Glomerular endothelial cell (primary cell): Measurements from ENCODE around the gene PCDHGA8. TPM values are rescaled to one million over a fixed set of nuclear protein-coding genes. Genes with fewer than 3 reads are reported as not detected.
"Not testable (repeated sequence)": the region's sequence is repeated elsewhere in the genome, so short reads cannot be mapped to it uniquely, and the experiment has no call there.

ENCODE experiments used
- DNase-seq: peaks from one replicate; pipeline ENCODE4 v3.0.0-alpha.2; 2011; ENCODE audit warnings: low read depth, low spot score; ENCODE audit errors: extremely low read depth
- total RNA-seq: library from RNA; depleted of rRNA; stranded (reverse); fragments of >200 nt; gene quantifications from 2 replicates; pipeline ENCODE4 v1.2.3, GENCODE V29; 2015

PCDHGA8 gene
- total RNA-seq, 1 donor from 2014 or later = 2.3 TPM

DNA sequence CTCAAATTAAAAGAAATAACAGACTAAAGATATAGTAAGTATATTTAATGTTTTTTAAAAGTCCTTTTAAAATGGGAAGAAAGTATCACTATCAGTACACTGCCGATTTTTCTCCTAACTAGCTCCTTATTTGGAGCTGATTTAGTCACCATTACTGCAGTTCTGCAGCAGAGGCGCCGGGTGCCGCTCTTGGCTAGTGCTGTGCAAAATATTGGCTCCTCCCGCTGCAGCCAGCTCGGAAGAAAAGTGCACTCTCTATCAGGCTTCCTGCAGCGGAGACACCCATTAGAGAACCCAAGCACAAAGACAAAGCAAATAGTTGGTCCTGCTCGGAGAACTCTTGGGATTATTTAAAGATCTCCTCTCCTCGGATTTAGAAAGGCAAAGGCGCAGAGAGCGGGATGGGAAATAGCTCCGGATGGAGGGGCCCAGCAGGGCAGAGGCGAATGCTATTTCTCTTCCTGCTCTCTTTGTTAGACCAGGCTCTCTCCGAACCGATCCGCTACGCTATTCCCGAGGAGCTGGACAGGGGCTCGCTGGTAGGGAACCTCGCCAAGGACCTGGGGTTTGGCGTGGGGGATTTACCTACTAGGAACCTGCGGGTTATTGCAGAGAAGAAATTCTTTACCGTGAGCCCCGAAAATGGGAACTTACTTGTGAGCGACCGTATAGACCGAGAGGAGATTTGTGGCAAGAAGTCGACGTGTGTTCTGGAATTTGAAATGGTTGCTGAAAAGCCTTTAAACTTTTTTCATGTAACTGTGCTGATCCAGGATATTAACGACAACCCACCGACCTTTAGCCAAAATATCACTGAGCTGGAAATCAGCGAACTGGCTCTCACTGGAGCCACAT is 22.2 kb upstream of the PCDHGA8 start, which contains the start of gene PCDHGB3:
Gene PCDHGB3 (plus strand): TSS at position 249 of the 855 bp plus-strand sequence. CDS start 153 bp downstream, at position 402.
- DNase-seq = no peak

- no peak for DNase-seq
Observed at GRCh38 chr5:141371572-141372475, 20.6 kb upstream of the PCDHGA8 start.

DNA sequence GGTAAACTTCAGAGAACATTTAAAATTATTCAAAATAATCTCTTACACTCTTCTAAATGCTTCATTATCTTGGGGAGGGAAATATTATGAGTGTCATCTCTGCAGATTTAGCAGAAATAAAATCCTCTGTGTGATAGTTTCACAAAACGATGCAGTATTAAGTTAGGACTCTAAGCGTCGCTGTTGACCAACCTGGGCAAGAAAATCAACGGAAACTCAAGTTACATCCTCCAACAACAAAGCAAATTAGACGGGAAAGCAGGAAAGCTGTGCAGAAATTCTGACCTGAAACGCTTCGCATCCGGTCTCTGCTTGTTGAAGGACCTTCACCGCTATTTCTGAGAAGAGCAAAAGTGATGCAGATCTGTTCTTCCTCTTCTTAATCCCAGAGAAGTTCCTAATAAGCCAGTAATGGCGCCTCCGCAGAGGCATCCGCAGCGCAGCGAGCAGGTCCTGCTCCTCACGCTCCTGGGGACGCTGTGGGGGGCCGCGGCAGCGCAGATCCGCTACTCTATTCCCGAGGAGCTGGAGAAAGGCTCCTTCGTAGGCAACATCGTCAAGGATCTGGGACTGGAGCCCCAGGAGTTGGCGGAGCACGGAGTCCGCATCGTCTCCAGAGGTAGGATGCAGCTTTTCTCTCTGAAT is 18.6 kb upstream of the PCDHGA8 start, which contains the start of gene PCDHGA6:
Gene PCDHGA6 (plus strand): TSS at position 219 of the 645 bp plus-strand sequence. CDS start 193 bp downstream, at position 412.
- DNase-seq = no peak

DNA sequence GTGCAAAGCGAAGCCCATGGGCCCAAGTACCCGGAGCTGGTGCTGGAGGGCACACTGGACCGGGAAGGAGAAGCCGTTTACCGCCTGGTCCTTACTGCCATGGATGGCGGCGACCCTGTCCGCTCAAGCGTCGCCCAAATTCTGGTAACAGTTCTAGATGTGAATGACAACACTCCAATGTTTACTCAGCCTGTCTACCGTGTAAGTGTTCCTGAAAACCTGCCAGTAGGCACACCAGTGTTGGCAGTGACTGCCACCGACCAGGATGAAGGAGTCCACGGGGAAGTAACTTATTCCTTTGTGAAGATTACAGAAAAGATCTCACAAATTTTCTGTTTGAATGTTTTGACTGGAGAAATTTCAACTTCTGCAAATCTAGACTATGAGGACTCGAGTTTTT is 17.8 kb upstream of the PCDHGA8 start:
- no peak for DNase-seq

DNA sequence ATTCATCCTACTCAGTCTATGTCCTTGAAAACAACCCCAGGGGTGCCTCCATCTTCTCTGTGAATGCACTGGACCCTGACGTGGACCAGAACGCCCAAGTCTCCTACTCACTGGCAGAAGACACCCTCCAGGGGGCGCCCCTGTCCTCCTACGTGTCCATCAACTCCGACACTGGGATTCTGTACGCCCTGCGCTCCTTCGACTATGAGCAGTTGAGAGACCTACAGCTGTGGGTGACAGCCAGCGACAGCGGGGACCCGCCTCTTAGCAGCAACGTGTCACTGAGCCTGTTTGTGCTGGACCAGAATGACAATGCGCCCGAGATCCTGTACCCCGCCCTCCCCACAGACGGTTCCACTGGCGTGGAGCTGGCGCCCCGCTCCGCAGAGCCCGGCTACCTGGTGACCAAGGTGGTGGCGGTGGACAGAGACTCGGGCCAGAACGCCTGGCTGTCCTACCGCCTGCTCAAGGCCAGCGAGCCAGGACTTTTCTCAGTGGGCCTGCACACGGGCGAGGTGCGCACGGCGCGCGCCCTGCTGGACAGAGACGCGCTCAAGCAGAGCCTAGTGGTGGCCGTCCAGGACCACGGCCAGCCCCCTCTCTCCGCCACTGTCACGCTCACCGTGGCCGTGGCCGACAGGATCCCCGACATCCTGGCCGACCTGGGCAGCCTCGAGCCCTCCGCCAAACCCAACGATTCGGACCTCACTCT is 16.8 kb upstream of the PCDHGA8 start:
- not testable (repeated sequence) for DNase-seq

- no peak for DNase-seq
Observed at GRCh38 chr5:141382469-141383294, 9.8 kb upstream of the PCDHGA8 start, which contains the start of gene PCDHGA7. Gene PCDHGA7, plus strand, starts transcription at chr5:141382742. Its CDS starts 158 bp downstream, at chr5:141382900.

GRCh38 chr5:141383345-141383744 is 9.1 kb upstream of the PCDHGA8 start:
- DNase-seq = no peak

DNA sequence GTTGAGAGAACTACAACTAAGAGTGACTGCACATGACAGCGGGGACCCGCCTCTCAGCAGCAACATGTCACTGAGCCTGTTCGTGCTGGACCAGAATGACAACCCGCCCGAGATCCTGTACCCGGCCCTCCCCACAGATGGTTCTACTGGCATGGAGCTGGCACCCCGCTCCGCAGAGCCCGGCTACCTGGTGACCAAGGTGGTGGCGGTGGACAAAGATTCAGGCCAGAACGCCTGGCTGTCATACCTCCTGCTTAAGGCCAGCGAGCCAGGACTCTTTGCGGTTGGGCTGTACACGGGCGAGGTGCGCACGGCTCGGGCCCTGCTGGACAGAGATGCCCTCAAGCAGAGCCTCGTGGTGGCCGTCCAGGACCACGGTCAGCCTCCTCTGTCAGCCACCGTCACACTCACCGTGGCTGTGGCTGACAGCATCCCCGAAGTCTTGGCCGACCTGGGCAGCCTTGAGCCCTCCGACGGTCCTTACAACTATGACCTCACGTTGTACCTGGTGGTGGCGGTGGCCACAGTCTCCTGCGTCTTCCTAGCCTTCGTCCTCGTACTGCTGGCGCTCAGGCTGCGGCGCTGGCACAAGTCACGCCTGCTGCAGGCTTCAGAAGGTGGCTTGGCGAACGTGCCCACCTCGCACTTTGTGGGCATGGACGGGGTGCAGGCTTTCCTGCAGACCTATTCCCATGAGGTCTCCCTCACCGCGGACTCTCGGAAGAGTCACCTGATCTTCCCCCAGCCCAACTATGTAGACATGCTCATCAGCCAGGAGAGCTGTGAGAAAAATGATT is 7.8 kb upstream of the PCDHGA8 start:
- DNase-seq = no peak

GRCh38 chr5:141387557-141388311 is 4.7 kb upstream of the PCDHGA8 start, which contains the start of gene PCDHGB4:
Gene PCDHGB4, plus strand, starts transcription at chr5:141387698. Its CDS starts 187 bp downstream, at chr5:141387885.
- not testable (repeated sequence) for DNase-seq

GRCh38 chr5:141388661-141389060 is 3.8 kb upstream of the PCDHGA8 start:
- no peak for DNase-seq

GRCh38 chr5:141389153-141390042 is 3.0 kb upstream of the PCDHGA8 start:
- no peak for DNase-seq

DNA sequence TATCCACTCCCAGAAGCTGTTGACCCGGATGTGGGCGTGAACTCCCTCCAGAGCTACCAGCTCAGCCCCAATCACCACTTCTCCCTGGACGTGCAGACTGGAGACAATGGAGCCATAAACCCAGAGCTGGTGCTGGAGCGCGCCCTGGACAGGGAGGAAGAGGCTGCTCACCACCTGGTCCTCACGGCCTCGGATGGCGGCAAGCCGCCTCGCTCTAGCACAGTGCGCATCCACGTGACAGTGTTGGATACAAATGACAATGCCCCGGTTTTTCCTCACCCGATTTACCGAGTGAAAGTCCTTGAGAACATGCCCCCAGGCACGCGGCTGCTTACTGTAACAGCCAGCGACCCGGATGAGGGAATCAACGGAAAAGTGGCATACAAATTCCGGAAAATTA is 834 bp downstream of the PCDHGA8 start:
- no peak for DNase-seq

- not testable (repeated sequence) for DNase-seq
Observed at GRCh38 chr5:141394401-141395187, 2.2 kb downstream of the PCDHGA8 start.

- not testable (repeated sequence) for DNase-seq
Observed at GRCh38 chr5:141397756-141398551, 5.5 kb downstream of the PCDHGA8 start, which contains the start of gene PCDHGB5. Gene PCDHGB5, plus strand, starts transcription at chr5:141397947. Its CDS starts 181 bp downstream, at chr5:141398128.

DNA sequence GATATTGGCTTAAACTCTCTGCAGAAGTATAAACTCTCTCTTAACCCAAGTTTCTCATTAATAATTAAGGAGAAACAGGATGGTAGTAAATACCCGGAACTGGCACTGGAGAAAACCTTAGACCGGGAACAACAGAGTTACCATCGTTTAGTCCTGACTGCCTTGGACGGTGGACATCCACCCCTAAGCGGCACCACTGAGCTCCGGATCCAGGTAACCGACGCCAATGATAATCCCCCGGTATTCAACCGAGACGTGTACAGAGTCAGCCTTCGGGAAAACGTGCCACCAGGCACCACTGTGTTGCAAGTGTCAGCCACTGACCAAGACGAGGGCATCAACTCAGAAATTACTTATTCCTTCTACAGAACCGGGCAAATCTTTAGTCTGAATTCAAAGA is 6.2 kb downstream of the PCDHGA8 start:
- DNase-seq = no peak
